AG10803 (cell line): ENCODE data around the gene AOC3.
"Not testable (repeated sequence)": the region's sequence is repeated elsewhere in the genome, so short reads cannot be mapped to it uniquely, and the experiment has no call there.

ENCODE experiments used
- DNase-seq: peaks from one replicate; pipeline ENCODE4 v3.0.0; 2010; ENCODE audit warnings: low read depth
- H3K4me3 ChIP-seq: 2 replicates; pipeline ENCODE4 v1.5.1; 2011; ENCODE audit warnings: mild to moderate bottlenecking, low read length, control low read depth
- TF ChIP-seq, protein P1 (sequence below): conservative IDR thresholded peaks from 2 replicates; pipeline ENCODE4 v1.5.1; 2011; ENCODE audit warnings: mild to moderate bottlenecking, low read length, control low read depth, inconsistent platforms

The AOC3 gene

DNA sequence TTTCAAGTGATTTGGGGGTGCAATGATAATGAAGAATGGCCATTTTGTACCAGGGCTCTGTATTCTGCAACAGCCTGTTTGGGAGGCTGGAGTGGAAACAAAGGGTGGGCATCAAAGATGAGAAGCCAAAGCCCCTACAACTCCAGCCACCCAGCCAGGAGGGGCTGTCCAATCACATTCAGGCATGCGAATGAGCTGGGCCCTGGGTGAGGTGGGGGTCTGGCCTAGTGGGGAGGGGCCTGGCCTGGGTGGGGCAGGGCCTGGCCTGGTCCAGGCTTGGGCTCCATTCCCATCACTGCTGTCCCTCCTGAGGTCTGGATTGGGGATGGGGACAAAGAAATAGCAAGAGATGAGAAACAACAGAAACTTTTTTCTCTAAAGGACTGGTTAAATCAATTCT is 6.4 kb downstream of the AOC3 start:
- DNase-seq = no peak
- H3K4me3 ChIP-seq = no peak overlapping the region
- TF ChIP-seq, protein P1, sequence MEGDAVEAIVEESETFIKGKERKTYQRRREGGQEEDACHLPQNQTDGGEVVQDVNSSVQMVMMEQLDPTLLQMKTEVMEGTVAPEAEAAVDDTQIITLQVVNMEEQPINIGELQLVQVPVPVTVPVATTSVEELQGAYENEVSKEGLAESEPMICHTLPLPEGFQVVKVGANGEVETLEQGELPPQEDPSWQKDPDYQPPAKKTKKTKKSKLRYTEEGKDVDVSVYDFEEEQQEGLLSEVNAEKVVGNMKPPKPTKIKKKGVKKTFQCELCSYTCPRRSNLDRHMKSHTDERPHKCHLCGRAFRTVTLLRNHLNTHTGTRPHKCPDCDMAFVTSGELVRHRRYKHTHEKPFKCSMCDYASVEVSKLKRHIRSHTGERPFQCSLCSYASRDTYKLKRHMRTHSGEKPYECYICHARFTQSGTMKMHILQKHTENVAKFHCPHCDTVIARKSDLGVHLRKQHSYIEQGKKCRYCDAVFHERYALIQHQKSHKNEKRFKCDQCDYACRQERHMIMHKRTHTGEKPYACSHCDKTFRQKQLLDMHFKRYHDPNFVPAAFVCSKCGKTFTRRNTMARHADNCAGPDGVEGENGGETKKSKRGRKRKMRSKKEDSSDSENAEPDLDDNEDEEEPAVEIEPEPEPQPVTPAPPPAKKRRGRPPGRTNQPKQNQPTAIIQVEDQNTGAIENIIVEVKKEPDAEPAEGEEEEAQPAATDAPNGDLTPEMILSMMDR = no peak

DNA sequence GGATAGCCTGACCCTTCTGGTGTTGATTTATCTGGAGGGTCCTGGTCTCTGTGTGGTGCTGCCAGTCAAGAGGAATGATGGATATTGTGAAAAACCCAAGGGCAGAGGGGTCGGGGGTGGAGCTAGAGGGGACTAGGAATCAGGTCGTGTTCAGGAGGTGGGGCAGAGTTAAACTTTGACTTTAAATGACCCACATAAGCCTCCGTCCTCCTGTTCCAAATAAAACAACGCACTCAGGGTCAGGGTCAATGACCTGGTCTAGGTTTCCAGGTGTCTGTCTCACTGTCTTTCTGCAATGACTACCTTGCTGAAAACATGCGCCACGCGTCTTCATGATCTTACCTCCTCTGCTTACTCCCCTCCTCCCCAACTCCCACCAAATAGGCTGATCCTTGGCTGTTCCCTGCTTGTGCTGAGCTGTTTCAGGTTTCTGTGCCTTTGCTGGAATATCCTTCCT is 14.7 kb downstream of the AOC3 start:
- DNase-seq = no peak
- TF ChIP-seq, protein P1 = no peak
- H3K4me3 ChIP-seq = no peak overlapping the region

DNA sequence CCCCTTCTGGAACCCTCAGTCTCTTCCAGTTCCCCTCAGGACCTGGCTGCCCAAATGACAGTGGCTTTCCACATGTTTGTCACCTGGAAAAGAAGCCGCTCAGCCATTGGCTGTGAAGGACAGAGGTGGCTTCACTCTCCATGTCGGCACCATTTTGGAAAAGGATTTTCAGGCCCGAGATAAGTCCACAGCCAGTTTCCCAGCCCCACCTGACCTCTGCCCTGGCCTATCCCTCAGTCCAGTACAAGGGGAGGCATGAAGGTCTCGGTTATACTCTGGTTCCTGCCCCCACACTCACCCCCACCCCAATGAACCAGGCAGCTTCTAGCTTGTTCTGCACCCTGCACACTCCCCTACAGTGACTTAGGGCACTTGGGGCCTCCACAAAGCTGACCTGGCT is 15.2 kb downstream of the AOC3 start:
- no peak for DNase-seq
- H3K4me3 ChIP-seq = no peak overlapping the region
- TF ChIP-seq, protein P1 = no peak

DNA sequence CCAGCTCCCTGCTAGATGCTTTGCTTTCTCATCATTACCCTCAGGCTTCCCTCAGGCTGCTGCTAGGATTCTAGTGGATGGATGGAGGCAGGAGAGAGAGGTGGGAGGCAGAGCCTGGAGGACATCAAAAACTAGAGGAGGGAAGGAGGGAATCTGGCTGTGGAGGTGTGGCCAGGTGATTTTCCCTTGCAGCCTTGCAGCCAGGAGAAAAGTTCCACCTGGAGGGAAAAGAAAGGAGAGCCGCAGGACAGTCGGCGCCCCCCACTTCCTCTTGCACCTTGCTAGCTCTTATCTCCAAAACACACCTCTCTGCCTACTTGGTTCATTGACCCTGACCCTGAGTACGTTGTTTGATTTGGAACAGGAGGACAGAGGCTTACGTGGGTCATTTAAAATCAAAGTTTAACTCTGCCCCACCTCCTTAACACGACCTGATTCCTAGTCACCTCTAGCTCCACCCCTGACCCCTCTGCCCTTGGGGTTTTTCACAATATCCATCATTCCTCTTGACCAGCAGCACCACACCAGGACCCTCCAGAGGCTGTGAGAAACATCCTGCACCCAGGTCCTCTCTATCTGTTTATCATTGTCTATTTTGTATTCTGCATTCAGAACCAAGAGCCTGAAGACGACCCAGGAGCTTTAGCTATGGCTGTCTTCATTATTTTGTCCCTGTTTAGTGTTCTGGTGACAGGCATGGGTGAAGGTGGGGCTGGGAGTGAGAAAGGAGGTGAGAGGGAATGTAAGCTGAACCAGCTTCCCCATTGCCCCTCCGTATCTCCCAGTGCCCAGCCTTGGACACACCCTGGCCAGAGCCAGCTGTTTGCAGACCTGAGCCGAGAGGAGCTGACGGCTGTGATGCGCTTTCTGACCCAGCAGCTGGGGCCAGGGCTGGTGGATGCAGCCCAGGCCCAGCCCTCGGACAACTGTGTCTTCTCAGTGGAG is 15.9 kb downstream of the AOC3 start:
- no peak for DNase-seq
- TF ChIP-seq, protein P1 = no peak
- no peak overlapping the region for H3K4me3 ChIP-seq

DNA sequence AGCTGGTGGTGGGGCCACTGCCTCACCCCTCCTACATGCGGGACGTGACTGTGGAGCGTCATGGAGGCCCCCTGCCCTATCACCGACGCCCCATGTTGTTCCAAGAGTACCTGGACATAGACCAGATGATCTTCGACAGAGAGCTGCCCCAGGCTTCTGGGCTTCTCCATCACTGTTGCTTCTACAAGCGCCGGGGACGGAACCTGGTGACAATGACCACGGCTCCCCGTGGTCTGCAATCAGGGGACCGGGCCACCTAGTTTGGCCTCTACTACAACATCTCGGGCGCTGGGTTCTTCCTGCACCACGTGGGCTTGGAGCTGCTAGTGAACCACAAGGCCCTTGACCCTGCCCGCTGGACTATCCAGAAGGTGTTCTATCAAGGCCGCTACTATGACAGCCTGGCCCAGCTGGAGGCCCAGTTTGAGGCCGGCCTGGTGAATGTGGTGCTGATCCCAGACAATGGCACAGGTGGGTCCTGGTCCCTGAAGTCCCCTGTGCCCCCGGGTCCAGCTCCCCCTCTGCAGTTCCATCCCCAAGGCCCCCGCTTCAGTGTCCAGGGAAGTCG is 16.8 kb downstream of the AOC3 start:
- not testable (repeated sequence) for DNase-seq, H3K4me3 ChIP-seq

DNA sequence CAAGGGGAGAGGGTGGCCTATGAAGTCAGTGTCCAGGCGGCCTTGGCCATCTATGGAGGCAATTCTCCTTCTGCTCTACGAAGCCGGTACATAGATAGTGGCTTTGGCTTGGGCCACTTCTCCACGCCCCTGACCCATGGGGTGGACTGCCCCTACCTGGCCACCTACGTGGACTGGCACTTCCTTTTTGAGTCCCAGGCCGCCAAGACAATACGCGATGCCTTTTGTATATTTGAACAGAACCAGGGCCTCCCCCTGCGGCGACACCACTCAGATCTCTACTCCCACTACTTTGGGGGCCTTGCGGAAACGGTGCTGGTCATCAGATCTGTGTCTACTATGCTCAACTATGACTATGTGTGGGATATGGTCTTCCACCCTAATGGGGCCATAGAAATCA is 17.3 kb downstream of the AOC3 start:
- DNase-seq = no peak
- no peak overlapping the region for H3K4me3 ChIP-seq
- TF ChIP-seq, protein P1 = no peak

DNA sequence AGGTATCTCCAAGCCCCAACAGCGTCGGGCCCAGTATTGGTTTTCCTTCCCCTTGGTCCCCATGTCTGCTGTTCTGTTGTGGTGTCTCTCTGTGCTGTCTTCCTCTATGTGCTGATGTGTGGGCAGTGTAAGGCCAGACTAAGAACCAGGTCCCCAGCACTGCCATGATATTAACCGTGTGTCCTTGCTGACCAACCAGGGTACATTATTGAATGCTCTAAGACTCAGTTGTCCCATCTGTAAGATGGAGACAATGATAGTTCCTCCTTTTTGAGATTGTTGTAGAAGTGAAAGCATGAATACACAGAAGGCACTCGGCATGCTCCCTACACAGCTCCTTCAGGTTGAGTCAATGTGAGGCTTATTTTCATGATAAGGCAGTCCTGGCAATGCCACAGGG is 20.6 kb downstream of the AOC3 start:
- TF ChIP-seq, protein P1 = no peak
- no peak for DNase-seq
- no peak overlapping the region for H3K4me3 ChIP-seq
